HG03108 (cell line): ENCODE measurements around the gene NCAM2.
"Not testable (repeated sequence)": the region's sequence is repeated elsewhere in the genome, so short reads cannot be mapped to it uniquely, and the experiment has no call there.

Experiments
- ATAC-seq: cut with Tn5 transposase; IDR thresholded peaks from one replicate; pipeline ENCODE4 v1.9.1; 2021; ENCODE audit warnings: moderate library complexity; ENCODE audit not compliant: unreplicated experiment

NCAM2 gene

GRCh38 chr21:21404261-21404660, 406.1 kb downstream of the NCAM2 start:
- ATAC-seq: not testable (repeated sequence)

- no peak for ATAC-seq
Measured at GRCh38 chr21:21406921-21407320, 408.7 kb downstream of the NCAM2 start.

- ATAC-seq: no peak
Measured at GRCh38 chr21:21412096-21412495, 413.9 kb downstream of the NCAM2 start.

- no peak for ATAC-seq
Measured at GRCh38 chr21:21415741-21416140, 417.5 kb downstream of the NCAM2 start.

GRCh38 chr21:21434944-21435343, 436.7 kb downstream of the NCAM2 start:
- no peak for ATAC-seq

GRCh38 chr21:21436012-21436534, 437.9 kb downstream of the NCAM2 start:
- no peak for ATAC-seq

- no peak for ATAC-seq
Measured at GRCh38 chr21:21439761-21440160, 441.6 kb downstream of the NCAM2 start.

GRCh38 chr21:21457077-21457476, 458.9 kb downstream of the NCAM2 start:
- no peak for ATAC-seq

- no peak for ATAC-seq
Measured at GRCh38 chr21:21458124-21458631, 460.0 kb downstream of the NCAM2 start.

- no peak for ATAC-seq
Measured at GRCh38 chr21:21460979-21461378, 462.8 kb downstream of the NCAM2 start.

GRCh38 chr21:21463456-21463855, 465.2 kb downstream of the NCAM2 start:
- ATAC-seq: no peak

- no peak for ATAC-seq
Measured at GRCh38 chr21:21464684-21465083, 466.5 kb downstream of the NCAM2 start.

GRCh38 chr21:21466752-21467151, 468.5 kb downstream of the NCAM2 start:
- ATAC-seq: no peak

- ATAC-seq: no peak
Measured at GRCh38 chr21:21468003-21468402, 469.8 kb downstream of the NCAM2 start.

GRCh38 chr21:21481239-21481638, 483.0 kb downstream of the NCAM2 start:
- no peak for ATAC-seq

GRCh38 chr21:21508859-21509258, 510.6 kb downstream of the NCAM2 start:
- ATAC-seq: no peak

GRCh38 chr21:21530680-21531079, 532.5 kb downstream of the NCAM2 start:
- ATAC-seq: no peak

- ATAC-seq: no peak
Measured at GRCh38 chr21:21547368-21547953, 549.3 kb downstream of the NCAM2 start.

GRCh38 chr21:21559285-21560045, 561.3 kb downstream of the NCAM2 start:
- no peak for ATAC-seq
